Mesendoderm (in vitro differentiated cells): Measurements from ENCODE around the gene DNAH3.
"Not testable (repeated sequence)": the region's sequence is repeated elsewhere in the genome, so short reads cannot be mapped to it uniquely, and the experiment has no call there.

ENCODE experiments used
- DNase-seq: peaks from one replicate; pipeline ENCODE4 v3.0.0; 2013
- H2AK5ac ChIP-seq: 2 replicates; pipeline ENCODE4 v1.6.1; 2013; ENCODE audit warnings: low read length, inconsistent platforms
- H2BK120ac ChIP-seq: 2 replicates; pipeline ENCODE4 v1.6.1; 2013; ENCODE audit warnings: low read depth, mild to moderate bottlenecking, low read length, moderate library complexity, mixed read lengths
- H2BK15ac ChIP-seq: replicated peaks from 2 replicates; pipeline ENCODE4 v1.6.1; 2013; ENCODE audit warnings: low read depth, mild to moderate bottlenecking, moderate library complexity
- H2BK5ac ChIP-seq: 2 replicates; pipeline ENCODE4 v1.6.1; 2013; ENCODE audit warnings: low read length, inconsistent platforms
- H3K18ac ChIP-seq: 2 replicates; pipeline ENCODE4 v1.6.1; 2013; ENCODE audit warnings: mild to moderate bottlenecking, low read length, mixed read lengths
- H3K23ac ChIP-seq: one replicate; pipeline ENCODE4 v1.6.1; 2013; ENCODE audit warnings: low read length
- H3K27ac ChIP-seq: 2 replicates; pipeline ENCODE4 v1.5.1; 2013; ENCODE audit warnings: low read depth, mild to moderate bottlenecking, inconsistent platforms, low read length, moderate library complexity
- H3K27me3 ChIP-seq: 2 replicates; pipeline ENCODE4 v1.6.1; 2013; ENCODE audit warnings: low read length, control low read depth, mild to moderate bottlenecking, inconsistent platforms; ENCODE audit not compliant: insufficient read depth, poor library complexity
- H3K36me3 ChIP-seq: 2 replicates; pipeline ENCODE4 v1.6.1; 2013; ENCODE audit warnings: low read length, inconsistent platforms; ENCODE audit not compliant: control insufficient read depth, insufficient read depth
- H3K4ac ChIP-seq: one replicate; pipeline ENCODE4 v1.6.1; 2013; ENCODE audit warnings: low read depth, mild to moderate bottlenecking, low read length, moderate library complexity
- H3K4me1 ChIP-seq: 2 replicates; pipeline ENCODE4 v1.6.1; 2013; ENCODE audit warnings: low read depth, low read length, inconsistent platforms; ENCODE audit not compliant: control insufficient read depth
- H3K4me2 ChIP-seq: 2 replicates; pipeline ENCODE4 v1.6.1; 2013; ENCODE audit warnings: low read length
- H3K4me3 ChIP-seq: 2 replicates; pipeline ENCODE4 v1.5.1; 2013; ENCODE audit warnings: mild to moderate bottlenecking, low read length
- H3K56ac ChIP-seq: one replicate; pipeline ENCODE4 v1.6.1; 2013; ENCODE audit warnings: low read length
- H3K79me1 ChIP-seq: 2 replicates; pipeline ENCODE4 v1.6.1; 2013; ENCODE audit warnings: low read length, inconsistent platforms
- H3K79me2 ChIP-seq: 2 replicates; pipeline ENCODE4 v1.6.1; 2013; ENCODE audit warnings: mild to moderate bottlenecking, low read length; ENCODE audit not compliant: control insufficient read depth, insufficient read depth
- H3K9ac ChIP-seq: 2 replicates; pipeline ENCODE4 v1.6.1; 2013; ENCODE audit warnings: low read length, inconsistent platforms
- H4K5ac ChIP-seq: one replicate; pipeline ENCODE4 v1.6.1; 2013; ENCODE audit warnings: low read length
- H4K8ac ChIP-seq: one replicate; pipeline ENCODE4 v1.6.1; 2013; ENCODE audit warnings: low read depth, mild to moderate bottlenecking, control low read depth, low read length, moderate library complexity
- WGBS: extraction: QIAGEN DNeasy Blood & Tissue Kit; methylation state at CpG from one replicate; pipeline ENCODE4 v1.1.7; 2013; ENCODE audit warnings: low lambda C conversion rate, missing lambda C conversion rate; ENCODE audit not compliant: insufficient coverage; ENCODE audit errors: extremely low coverage; 5-methylcytosine and 5-hydroxymethylcytosine counted together

DNAH3 gene

DNA sequence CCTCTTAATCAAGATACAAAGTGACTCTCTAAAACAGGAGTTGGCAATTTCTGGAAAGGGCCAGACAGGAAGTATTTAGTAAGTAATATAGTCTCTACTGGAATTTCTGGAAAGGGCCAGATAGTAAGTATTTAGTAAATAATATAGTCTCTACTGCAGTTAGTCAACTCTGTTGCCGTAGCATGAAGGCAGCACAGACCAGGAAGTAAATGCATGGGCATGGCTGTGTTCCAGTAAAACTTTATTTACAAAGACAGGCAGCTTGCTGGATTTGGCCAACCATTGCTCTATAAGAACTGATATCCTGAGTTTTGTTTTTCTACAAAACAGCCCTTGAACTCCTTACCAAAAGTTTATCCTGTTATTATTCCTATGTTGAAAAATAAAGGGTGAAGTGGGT is 24.8 kb upstream of the DNAH3 start:
- H2BK5ac ChIP-seq: no peak overlapping the region
- no peak overlapping the region for H4K8ac ChIP-seq
- no peak overlapping the region for H3K4me2 ChIP-seq
- no peaks in the 10 kb centered on the region for H3K4me1 ChIP-seq
- no CpG with 5 or more reads among the region's 1 CpG for WGBS
- H3K27ac ChIP-seq: no peak overlapping the region
- H3K79me2 ChIP-seq: no peaks in the 10 kb centered on the region
- H3K36me3 ChIP-seq: no peaks in the 10 kb centered on the region
- H2BK15ac ChIP-seq: no peak overlapping the region
- no peaks in the 10 kb centered on the region for H3K27me3 ChIP-seq
- H3K4ac ChIP-seq: no peak overlapping the region
- no peaks in the 10 kb centered on the region for H3K79me1 ChIP-seq
- H3K18ac ChIP-seq: no peak overlapping the region
- H3K23ac ChIP-seq: no peak overlapping the region
- H3K4me3 ChIP-seq: no peak overlapping the region
- H3K9ac ChIP-seq: no peak overlapping the region
- no peak overlapping the region for H4K5ac ChIP-seq
- no peak overlapping the region for H2BK120ac ChIP-seq
- no peak overlapping the region for H3K56ac ChIP-seq
- no peak for DNase-seq
- no peak overlapping the region for H2AK5ac ChIP-seq

DNA sequence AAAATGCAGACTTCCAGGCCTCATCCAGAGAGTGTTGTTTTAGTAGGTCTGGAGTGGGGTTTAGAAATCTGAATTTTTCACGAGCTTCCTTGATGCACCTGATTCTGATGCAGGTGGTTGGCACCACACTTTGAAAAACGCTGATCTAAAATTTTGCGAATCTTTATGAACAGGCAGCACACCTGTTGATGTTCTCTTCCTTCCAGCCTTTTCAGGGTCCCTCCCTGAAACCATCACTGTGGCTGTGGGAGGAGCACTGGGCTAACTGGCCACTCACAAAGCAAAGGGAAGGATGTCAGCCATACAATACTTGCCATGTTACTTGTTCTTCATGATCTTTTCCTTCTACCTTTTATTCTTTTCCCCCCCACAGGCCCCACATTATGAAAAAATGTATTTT is 22.0 kb upstream of the DNAH3 start:
- Histone ChIP-seq H3K79me2 (no peaks in the 10 kb centered on the region), H3K4ac (no peak overlapping the region), H3K9ac (no peak overlapping the region), H3K79me1 (no peaks in the 10 kb centered on the region), H3K23ac (no peak overlapping the region), H3K18ac (no peak overlapping the region), H4K5ac (no peak overlapping the region), H3K4me1 (no peaks in the 10 kb centered on the region), H3K36me3 (no peaks in the 10 kb centered on the region), H2AK5ac (no peak overlapping the region), H2BK120ac (no peak overlapping the region), H3K27me3 (no peaks in the 10 kb centered on the region), H3K27ac (no peak overlapping the region), H2BK15ac (no peak overlapping the region), H3K4me2 (no peak overlapping the region), H2BK5ac (no peak overlapping the region), H3K56ac (no peak overlapping the region), H4K8ac (no peak overlapping the region), H3K4me3 (no peak overlapping the region)
- WGBS: no CpG with 5 or more reads among the region's 3 CpGs
- DNase-seq: no peak

DNA sequence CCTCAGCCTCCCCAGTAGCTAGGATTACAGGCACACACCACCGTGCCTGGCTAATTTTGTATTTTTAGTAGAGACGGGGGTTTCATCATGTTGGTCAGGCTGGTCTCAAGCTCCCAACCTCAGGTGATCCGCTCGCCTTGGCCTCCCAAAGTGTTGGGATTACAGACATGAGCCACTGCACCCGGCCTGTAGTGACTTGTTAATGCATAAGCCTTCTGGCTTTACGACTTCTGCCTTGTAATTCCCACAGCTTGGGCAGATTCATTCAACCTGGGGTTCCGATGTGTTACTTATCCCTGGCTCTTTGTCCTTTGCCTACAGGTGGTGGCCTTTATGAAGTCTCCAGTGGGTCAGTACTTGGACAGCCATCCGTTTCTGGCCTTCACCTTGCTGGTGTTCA is 19.5 kb upstream of the DNAH3 start:
- H4K5ac ChIP-seq, H3K23ac ChIP-seq, H3K27ac ChIP-seq, H2BK120ac ChIP-seq, H3K27me3 ChIP-seq, H3K9ac ChIP-seq, H3K4ac ChIP-seq, DNase-seq, H2BK5ac ChIP-seq, H3K79me2 ChIP-seq, H3K79me1 ChIP-seq, H3K36me3 ChIP-seq, H3K4me1 ChIP-seq, H3K18ac ChIP-seq, H4K8ac ChIP-seq, H2AK5ac ChIP-seq, H3K56ac ChIP-seq, H2BK15ac ChIP-seq, H3K4me3 ChIP-seq, H3K4me2 ChIP-seq: not testable (repeated sequence)
- no CpG with 5 or more reads among the region's 8 CpGs for WGBS

DNA sequence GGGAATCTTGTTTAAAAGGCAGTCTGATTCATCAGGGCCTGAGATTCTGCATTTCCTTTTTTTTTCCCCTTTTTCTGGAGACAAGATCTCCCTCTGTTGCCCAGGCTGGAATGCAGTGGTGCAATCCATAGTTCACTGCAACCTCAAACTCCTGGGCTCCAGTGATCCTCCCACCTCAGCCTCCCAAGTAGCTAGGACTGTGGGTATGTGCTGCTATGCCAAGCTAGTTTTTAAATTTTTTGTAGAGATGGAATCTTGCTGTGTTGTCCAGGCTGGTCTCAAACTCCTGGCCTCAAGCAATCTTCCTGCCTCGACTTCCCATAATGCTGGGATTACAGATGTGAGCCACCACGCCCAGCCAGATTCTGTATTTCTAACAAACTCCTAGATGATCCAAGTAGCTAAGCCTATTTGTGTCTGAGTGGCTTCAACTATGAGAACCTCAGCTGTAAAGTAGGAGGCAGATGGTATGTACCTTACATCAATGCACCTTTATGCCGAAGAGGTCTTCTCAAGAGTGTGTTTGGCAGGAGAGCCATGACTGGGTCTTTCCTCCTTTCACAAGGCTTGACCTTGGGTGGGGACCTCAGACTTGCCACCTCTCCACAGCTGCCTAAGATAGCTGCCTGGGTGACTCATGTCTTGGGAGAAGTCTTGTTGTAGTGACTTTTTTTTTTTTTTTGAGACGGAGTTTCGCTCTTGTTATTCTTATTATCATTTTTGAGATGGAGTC is 18.8 kb upstream of the DNAH3 start:
- Histone ChIP-seq H3K4me3 (no peak overlapping the region), H2BK15ac (no peak overlapping the region), H3K27me3 (no peaks in the 10 kb centered on the region), H3K27ac (no peak overlapping the region), H4K8ac (no peak overlapping the region), H3K36me3 (peaks cover 3% of the 10 kb centered on the region), H3K79me2 (no peaks in the 10 kb centered on the region), H3K9ac (no peak overlapping the region), H3K56ac (no peak overlapping the region), H2AK5ac (no peak overlapping the region), H3K4ac (no peak overlapping the region), H3K79me1 (no peaks in the 10 kb centered on the region), H2BK5ac (no peak overlapping the region), H3K18ac (no peak overlapping the region), H4K5ac (no peak overlapping the region), H2BK120ac (no peak overlapping the region), H3K4me2 (no peak overlapping the region), H3K4me1 (no peaks in the 10 kb centered on the region), H3K23ac (no peak overlapping the region)
- WGBS: no CpG with 5 or more reads among the region's 5 CpGs
- no peak for DNase-seq

DNA sequence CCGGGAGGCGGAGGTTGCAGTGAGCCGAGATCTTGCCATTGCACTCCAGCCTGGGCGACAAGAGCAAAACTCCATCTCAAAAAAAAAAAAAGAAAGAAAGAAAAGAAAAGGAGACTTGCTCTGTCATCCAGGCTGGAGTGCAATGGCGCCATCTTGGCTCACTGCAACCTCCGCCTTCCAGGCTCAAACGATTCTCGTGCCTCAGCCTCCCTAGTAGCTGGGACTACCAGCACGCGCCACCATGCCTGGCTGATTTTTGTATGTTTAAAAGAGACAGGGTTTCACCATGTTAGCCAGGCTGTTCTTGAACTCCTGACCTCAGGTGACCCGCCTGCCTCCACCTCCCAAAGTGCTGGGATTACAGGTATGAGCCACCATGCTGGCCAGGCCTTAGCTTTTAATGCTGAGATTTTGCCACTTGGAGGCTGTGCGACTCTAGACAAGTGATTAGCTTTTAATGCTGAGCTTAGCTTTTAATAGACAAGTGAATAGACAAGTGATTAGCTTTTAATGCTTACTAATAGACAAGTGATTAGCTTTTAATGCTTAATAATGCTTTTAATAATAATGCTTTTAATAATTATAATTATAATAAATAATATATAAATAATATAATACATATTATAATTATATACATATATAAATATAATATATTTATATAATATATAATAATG is 17.4 kb upstream of the DNAH3 start:
- Histone ChIP-seq H4K5ac (no peak overlapping the region), H3K36me3 (peaks cover 3% of the 10 kb centered on the region), H3K4me3 (no peak overlapping the region), H3K27ac (no peak overlapping the region), H2BK5ac (no peak overlapping the region), H3K23ac (no peak overlapping the region), H3K79me1 (no peaks in the 10 kb centered on the region), H3K18ac (no peak overlapping the region), H2BK120ac (no peak overlapping the region), H2AK5ac (no peak overlapping the region), H3K9ac (no peak overlapping the region), H4K8ac (no peak overlapping the region), H3K4me1 (no peaks in the 10 kb centered on the region), H2BK15ac (no peak overlapping the region), H3K27me3 (no peaks in the 10 kb centered on the region), H3K4me2 (no peak overlapping the region), H3K56ac (no peak overlapping the region), H3K4ac (no peak overlapping the region), H3K79me2 (no peaks in the 10 kb centered on the region)
- no peak for DNase-seq
- WGBS: no CpG with 5 or more reads among the region's 12 CpGs
